ENCODE measurements around the gene CUL7.

Gene CUL7

DNA sequence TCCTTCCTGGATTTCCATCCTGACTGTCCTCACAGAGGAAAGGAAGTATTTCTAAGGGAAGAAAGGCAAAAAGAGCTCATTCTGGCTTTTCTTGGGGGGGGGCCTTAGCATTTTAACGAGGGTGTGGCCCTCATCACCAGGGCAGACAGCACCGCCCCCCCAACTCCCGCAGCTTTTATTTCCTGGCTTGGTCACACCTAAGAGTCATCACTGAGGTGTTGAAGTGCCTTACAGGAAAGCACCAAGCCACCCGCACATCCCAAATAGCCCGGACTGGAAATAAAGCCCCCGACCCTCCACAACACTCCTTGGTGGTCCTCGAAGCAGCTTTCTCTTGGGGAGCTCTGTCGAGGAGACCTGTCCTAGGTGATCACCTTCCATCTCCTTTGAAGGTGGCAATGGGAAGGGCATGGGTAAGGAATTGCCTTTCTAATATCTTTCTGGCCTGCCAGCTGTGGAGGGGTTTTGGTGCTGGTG, 23.7 kb upstream of the CUL7 start:
- no peak for DNase-seq (ENCODE audit: low read depth in 2 of 2)

DNA sequence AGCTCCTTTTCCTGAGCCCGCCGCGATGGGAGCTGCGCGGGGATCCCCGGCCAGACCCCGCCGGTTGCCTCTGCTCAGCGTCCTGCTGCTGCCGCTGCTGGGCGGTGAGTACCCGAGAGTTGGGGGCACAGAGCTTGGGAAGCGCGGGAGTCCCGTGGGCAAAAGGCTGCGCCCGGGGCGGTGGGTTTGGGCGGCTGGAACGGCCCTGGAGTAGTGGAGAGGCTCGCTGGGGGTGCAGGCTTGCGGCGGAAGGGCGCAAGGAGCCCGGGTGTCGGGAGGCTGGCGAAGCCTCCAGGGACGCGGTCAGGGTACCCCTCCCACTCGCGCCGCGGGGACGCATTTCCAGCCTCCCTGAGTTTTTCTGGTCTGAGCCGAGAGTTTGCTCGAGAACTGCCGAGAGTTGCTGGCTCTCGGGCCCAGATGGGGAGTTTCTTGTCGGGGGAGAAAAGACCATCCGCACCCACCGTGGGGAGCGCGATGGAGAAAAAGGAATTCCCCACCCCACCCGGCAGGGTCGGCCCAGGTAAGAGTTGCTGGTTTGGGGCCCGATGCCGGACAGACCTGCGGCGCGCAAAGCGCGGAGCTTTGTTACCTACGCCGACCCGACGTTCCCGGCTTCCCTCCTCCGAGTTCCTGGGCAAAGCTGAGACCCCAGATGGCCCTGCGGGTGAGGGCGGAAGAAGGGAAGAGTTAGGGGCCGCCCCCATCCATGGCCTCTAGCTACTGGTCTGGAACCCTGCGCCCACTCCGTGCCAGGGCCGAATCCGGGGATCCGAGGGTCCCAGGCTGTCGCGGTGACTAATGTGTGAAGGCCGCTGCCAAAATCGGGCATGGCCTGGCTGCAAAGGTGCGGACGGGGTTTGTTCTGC, 23.0 kb upstream of the CUL7 start:
- DNase-seq (ENCODE audit: low read depth in 2 of 2) = no peak

DNA sequence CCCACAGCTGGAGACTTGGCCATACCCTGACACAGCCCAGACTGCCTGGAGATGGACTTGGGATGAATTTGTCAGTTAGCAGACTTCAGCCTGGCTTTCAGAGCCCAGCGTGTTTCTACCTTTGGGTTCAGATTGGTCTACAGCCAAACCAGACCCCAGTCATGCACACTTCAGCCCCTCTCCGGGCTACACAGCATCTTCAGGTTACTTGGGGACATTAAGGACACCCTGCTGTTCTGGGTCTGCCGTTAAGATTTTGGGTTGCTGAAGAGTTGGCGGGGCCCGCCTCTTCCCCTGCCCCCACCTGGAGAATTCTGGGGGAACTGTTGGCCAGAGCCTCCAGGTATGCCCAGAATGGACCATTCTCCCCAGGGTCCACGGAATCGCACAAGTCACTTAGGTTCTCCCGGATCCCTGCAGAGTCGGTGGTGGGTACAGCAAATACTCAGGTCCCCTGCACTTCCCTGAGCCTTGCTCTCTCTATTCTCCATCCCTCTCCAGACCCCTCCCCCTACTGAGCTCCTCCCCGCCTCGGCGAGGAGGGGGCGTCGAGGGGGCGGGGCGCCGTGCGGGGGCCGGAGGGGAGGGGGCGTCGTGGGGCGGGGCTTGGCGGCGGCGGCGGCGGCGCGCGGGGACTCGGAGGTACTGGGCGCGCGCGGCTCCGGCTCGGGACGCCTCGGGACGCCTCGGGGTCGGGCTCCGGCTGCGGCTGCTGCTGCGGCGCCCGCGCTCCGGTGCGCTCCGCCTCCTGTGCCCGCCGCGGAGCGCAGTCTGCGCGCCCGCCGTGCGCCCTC, 22.2 kb upstream of the CUL7 start, which contains the start of gene PTK7:
Gene PTK7, plus strand, starts transcription at position 645 of the 794 bp plus-strand sequence. CDS start 175 bp downstream, outside the sequence.
- no peak for DNase-seq (ENCODE audit: low read depth in 2 of 2)

DNA sequence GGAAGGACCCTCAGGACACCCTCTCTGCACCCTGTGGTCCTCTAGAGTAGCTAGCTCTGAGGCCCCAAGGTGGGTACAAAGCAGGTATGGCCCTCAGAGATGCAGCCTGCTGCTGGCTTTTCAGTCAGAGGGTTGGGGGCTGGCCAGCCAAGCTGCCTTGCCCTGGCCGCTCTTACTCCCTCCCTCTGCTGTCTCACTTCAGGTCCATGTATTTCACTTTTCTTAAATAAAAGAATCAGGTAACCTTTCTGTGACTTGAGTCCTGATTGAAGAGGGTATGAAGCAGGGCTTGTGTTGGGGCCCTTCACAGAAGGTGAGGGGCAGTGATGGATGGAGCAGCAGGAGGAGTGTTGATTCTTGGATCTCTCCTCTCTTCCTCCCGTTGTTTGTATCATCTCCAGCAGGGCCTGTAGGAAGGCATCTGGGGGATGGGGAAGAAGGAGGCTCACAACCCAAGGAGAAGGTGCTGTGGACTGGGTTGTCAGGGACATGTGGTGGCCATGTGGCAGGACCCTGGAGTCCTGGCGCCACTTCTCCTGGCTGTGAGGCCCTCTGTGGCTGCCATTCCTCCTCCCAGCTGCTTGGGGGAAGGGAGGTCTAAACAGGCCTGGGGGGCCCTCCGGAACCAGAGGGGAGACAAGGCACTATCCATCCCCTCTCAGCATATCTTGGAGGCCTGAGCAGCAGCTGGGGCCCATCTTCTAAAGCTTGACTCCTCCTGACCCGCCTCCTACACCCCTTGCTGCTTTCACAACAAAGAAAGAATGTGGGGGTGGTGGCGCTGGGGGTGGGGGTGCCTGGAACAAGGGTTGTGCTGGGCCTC, 21.4 kb upstream of the CUL7 start:
- no peak for DNase-seq (ENCODE audit: low read depth in 2 of 2)

DNA sequence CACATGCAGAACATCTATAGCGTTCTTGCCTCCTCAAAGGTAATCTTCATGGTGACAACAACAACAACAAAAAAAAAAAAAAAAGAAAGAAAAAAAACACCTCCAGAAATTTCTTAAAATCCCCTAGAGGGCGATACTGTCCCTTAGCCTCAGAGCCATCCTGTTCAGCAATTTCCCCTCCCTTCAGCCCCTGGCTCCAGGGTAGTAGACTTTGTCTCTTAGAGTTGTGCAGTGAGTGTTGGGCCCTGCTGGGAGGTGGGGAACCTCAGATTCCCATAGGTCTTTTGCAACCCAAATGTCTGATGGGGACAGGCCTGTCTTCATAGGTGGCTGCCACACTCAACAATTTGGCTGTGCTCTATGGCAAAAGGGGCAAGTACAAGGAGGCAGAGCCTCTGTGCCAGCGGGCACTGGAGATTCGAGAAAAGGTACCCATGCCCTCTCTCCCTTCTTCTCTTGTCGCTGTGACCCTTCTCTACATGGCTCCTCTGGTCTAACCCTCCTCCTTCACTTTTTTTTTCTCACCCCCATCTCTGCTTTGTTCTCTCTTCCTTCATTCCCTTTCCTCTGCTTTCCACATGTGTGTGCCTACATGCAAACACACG, 16.5 kb upstream of the CUL7 start:
- DNase-seq (ENCODE audit: low read depth in 2 of 2) = no peak

DNA sequence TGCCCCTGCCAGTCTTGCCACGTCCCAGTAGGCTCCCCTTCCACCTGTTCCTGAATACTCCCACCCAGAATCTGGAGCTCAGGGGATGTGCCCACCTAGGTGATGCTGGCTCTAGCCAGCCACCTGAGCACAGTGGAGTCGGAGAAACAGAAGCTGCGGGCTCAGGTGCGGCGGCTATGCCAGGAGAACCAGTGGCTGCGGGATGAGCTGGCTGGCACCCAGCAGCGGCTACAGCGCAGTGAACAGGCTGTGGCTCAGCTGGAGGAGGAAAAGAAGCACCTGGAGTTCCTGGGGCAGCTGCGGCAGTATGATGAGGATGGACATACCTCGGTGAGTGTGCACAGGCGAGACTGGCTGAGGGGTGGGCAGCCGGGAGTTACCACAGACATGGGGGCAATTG, 9.2 kb upstream of the CUL7 start:
- no peak for DNase-seq (ENCODE audit: low read depth in 2 of 2)

DNA sequence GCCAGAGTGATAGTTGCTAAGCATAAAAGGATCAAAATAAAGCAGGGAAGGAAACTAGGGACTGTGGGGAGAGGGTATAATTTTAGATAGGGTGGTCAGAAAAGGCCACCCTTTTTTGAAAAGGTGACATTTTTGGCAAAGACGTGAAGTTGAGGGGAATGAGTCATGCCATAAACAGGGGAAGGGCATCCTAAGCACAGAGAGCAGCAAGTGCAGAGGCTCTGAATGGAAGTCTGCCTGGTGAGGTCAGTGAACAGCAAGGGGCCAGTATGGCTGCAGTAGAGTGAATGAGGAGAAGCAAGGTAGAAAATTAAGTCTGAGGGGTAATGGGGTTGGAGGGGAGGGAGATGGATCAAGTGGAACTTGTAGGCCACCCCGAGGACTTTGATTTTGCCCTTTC, 8.2 kb upstream of the CUL7 start:
- no peak for DNase-seq (ENCODE audit: low read depth in 2 of 2)

DNA sequence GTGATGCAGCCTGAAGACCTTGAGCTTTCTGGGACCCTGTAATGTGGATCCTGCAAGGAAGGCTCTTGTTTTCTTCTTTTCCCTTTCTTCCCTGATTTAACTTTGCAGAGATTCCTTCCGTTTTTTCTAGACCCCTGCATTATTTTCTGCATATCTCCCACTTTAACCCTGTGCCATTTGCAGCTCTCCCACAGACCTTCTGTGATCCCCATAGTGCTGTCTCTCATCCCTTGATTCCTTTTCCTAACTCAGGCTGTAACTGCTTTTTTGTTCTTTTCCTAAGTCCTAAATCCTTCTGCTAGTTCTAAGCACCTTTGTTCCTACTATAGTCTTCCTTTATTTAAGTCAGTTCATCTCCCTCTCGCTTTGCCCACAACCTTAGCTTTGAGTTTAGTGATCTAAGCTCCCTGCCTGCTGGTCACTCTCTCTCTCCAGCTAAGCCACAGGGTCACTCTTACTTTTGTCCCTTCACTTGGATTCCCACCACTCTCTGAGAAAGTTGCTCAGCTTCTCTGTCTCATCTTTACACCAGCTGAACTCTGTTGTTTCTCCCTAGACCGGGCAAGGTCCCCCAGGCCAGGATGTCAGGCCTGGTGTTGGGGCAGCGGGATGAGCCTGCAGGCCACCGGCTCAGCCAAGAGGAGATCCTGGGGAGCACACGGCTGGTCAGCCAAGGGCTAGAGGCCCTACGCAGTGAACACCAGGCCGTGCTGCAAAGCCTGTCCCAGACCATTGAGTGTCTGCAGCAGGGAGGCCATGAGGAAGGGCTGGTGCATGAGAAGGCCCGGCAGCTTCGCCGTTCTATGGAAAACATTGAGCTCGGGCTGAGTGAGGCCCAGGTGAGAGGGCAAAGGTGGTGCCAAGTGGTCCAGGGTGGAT, 7.3 kb upstream of the CUL7 start:
- DNase-seq (ENCODE audit: low read depth in 2 of 2) = no peak

DNA sequence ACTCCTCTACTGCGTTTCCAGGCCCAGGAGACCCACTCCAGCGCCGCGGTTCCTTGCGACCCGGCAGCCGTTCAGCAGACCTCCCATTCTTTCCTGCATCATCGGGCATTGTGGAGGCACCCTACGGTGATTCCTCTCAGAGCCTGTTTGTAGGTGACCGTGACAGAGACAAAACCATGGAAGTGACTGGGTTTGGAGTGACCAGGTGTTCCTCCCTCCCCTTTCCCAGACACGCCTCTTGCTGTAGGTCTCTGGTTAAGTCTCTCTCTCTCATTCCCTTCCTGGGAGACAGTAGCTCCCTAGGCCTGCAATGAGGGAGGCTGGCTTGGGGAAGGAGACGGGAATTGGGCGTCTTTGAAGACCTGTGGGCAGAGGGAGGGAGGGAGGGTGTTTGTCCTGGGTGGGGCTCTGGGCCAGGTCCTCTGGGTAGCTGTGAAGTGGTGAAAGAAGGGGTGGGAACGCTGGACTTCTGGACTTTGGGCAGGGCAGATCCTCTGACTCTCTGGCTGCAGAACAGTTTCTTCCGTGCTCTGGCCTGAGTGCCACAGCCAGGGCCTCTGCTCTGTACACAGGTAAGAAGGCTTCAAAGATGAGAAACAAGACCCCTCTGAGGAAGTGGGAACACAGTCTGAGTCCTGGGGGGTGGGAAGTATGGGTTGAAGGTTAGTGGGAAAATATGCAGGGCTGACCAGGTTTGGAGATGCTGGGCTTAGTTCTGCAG, 6.5 kb upstream of the CUL7 start:
- DNase-seq (ENCODE audit: low read depth in 2 of 2) = no peak

DNA sequence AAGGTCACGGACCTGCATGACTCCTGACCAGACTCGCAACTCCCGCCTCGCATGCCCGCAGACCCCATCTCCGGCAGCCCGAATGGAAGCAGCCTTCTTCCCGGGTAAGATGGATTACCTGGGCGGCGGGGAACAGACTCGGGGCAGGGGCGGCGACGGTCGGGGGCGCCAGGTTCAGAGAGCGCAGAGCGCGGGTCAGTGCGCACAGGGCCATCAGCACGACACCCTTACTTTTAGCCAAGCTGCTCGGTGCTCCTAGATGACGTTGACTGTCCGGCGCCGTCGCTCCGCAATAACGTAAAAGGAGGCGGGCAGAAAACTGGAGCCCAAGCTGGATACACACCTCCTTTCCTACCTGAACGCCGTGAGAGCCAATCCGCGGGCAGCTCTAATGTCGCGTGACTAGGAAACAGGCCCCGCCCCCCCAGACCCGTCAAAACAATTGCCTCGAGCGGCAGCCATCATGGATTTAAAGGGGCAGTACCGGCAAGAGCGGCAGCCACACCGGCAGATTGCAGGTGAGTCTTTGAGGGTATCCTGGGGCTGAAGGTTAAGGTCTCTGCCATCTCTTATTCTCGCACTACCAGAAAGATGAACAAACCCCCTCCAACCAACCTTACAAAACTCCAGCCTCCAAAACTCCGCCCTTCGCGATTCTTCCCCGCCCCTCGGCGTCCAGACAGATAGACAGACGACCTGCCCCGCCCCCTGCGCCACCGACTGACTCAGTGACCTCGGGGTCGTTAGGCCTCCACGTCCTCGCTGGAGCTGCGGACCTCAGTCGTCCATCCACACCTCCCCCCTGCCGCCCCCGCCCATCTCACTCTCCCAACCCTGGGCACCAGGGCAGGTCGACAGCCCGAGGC, 5.8 kb upstream of the CUL7 start, which contains the start of the genes KLC4 and MRPL2:
Gene KLC4, plus strand, starts transcription at position 464 of the 866 bp plus-strand sequence. CDS start 1,705 bp downstream, outside the sequence.
Gene MRPL2, minus strand, starts transcription at position 267 of the 866 bp plus-strand sequence. Its CDS starts 53 bp downstream, at position 214.
- peak; percentile 90 to 92 for DNase-seq (ENCODE audit: low read depth in 2 of 2)

DNA sequence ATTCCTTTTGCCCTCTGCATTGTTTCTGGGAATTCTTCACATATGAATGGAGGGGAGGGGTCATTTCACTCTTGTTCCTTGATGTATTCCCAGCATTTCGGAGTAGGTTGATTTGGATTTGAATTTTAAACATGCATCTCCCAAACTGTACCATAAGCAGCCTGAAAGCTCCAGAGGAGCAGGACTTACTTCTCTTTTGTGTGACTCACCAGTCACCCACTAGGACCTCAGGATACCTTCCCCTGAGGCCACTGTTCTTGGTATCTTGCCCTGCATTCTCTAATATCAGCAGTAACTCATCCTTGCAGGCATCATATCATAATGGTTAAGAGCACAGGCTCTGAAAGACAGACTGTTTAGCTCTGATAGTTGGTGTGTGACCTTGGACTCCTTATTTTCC, 4.9 kb upstream of the CUL7 start:
- no peak for DNase-seq (ENCODE audit: low read depth in 2 of 2)

DNA sequence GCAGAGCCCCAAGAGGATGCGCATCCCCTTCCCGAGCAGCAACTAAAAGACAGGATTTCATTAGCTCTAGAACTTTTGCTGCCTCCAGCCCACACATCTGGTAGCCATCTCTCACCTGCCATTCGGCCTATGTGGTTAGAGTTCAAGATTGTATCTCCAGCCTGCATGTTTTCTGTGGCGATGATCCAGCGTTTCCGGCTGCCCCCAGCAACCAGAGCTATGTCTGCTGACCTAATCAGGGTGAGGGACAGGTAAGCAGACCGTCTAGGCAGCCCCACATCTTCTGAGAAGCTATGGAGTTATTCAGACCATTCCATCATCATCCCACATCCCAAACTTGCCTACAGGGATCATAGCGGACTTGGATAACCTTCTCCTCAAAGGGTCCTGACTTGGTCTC, 2.3 kb upstream of the CUL7 start:
- DNase-seq (ENCODE audit: low read depth in 2 of 2) = no peak

DNA sequence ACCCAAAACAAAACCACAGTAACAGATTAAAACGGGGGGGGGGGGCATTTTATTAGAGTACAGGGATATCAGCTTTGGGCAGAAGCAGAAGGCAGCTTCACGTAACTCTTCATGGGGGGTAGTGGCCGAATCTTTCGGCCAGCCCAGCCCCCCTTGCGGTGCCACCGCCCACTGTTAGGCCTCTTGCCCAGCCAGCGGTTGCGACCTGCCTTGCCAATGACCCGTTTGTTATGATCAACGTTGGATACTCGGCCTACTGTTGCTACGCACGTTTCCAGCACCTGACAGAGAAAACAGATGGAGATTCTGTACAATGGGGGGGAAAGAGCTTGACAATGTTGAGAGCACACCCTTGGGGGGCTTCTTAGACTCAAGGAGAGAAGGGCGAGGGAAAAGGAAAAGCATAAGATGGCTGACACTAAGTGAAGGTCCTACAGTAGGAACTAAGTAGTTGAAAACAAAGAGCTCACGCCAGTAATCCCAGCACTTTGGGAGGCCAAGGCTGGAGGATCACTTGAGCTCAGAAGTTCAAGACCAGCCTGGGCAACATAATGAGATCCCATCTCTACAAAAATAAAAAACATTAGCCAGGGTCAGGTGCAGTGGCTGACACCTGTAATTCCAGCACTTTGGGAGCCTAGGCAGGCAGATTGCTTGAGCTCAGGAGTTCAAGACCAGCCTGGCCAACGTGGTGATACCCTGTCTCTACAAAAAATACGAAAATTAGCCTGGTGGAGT, 724 bp upstream of the CUL7 start:
- no peak for DNase-seq (ENCODE audit: low read depth in 2 of 2)

DNA sequence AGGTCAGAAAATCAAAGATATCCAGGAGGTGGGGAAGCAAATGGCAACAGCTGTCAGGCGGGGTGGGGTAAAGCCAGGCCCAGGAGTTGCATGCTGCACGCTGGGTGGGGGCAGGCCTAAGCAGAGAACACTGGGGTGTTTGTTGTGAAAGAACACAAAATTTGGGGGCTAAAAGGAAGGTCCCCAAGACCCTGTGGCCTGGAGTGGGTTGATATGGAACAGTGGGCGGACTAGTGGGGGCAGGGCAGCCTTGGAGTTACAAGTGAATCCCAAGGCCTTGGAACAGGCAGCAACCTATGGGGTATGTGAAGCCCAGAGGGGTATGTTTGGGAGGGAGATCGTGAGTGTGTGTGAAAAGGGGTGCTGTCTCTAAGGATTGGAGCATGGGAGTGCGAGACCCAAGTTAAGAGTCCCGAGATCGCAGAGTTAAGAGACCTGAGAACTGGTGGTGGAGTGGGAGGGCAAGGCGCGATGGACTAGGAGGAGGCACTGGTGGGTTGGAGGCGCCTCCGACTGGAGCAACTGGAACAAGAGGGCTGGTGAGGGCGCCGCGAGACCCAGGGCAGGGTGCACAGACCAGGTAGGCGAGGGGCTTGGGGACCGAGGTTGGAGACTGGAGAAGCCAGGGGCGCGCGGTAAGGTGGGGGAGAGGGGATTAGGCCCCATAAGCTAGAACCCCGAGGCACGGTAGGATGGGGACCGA, 658 bp downstream of the CUL7 start:
- DNase-seq (ENCODE audit: low read depth in 2 of 2) = no peak

DNA sequence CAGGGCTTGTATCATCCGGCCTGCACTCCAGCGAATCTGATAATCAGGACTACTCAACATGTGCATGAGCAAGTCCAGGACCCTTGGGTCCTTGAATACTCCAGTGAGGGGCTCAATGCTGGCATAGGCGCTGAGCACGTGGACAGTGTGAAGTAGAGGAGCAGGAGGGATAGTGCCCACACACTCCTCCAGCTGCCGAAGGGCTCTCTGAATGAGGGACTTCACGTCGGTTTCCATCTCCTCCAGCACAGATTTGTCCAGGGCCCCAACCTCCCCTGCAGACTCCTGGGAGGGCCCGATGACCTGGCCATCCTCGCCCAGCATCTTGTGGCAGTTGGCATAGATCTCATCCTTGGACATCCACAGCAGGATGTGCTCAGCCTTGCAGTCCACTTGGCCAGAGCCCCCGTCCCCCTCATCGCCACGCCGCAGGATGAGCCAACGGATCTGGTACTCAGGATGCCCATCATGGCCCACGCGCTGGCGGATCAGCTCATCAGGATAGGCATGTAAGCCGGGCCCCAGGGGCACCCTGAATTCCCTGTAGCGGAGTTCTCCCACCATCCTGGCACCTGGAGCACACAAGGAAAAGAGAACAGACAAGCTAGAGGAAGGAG, 1.3 kb downstream of the CUL7 start:
- no peak for DNase-seq (ENCODE audit: low read depth in 2 of 2)

DNA sequence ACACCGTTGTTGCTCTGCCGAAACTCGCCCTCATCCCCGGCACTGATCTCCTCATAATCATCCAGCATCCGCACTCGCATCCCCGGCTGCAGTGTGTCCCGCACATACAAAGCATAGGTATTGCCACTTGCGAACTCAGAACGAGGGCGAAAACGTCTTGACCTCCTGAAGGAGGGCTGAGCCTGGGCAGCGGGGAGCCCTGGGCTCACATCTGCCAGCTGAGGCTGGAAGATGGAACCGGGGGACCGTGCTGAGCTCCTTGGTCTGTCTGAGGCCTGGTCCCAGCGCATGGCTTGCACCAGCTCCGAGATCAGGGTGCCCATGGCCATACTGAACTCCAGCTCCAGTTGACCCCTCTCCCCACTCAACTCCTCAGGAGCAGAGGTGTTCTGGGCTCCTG, 2.7 kb downstream of the CUL7 start:
- no peak for DNase-seq (ENCODE audit: low read depth in 2 of 2)

DNA sequence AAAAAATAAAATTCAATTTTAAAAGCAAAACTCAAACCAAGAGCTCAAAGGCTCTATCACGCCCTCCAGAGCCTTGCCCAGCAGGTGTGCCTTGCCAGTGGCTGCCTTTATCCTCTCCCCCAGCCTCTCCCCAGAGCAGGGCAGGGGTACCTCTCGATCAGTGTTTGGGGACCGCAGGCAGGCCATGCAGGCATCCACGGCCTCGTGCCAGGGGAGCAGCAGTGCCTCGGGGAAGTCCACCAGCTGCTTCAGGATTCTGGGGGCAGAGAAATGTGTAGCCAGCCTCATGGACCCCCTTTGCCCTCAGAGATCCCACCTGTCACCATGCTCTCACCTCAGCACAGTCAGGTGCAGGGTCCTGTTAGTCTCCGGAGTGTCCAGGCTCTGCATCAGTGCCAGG, 5.7 kb downstream of the CUL7 start:
- DNase-seq (ENCODE audit: low read depth in 2 of 2) = no peak
